Cardiac septum (tissue), 1 donor: ENCODE measurements around the gene IL25. TPM values are rescaled to one million over a fixed set of nuclear protein-coding genes. Genes with fewer than 3 reads are reported as not detected.
"Not testable (repeated sequence)": the region's sequence is repeated elsewhere in the genome, so short reads cannot be mapped to it uniquely, and the experiment has no call there.

Experiments
- DNase-seq: peaks from one replicate; pipeline ENCODE4 v3.0.0-alpha.2; 2020; ENCODE audit warnings: low spot score
- intact Hi-C: fragments of 100-400 bp; cut with DNase I; formaldehyde crosslinking; loops from one replicate; pipeline ENCODE4 v1.14.0; 2022
- long read RNA-seq: library from polyadenylated mRNA; unstranded; transcript quantifications from one replicate; pipeline ENCODE4 v2.0.0, GENCODE V29; 2021
- total RNA-seq: library from RNA; stranded (reverse); fragmentation: NEBNext Ultra II Directional; extraction: Animal tissue kit (Norgen Biotek cat#: 25700); gene quantifications from one replicate; pipeline ENCODE4 v1.2.1, GENCODE V29; 2021
- donor health status: DM: no; HTN: no; CAD: no.

Gene IL25
- not detected for total RNA-seq
- long read RNA-seq = 0 reads

GRCh38 chr14:23372509-23372908, at the start of gene IL25:
Gene IL25 (plus strand): TSS chr14:23372809.
- no peak for DNase-seq
- intact Hi-C loops = no loop called here

DNA sequence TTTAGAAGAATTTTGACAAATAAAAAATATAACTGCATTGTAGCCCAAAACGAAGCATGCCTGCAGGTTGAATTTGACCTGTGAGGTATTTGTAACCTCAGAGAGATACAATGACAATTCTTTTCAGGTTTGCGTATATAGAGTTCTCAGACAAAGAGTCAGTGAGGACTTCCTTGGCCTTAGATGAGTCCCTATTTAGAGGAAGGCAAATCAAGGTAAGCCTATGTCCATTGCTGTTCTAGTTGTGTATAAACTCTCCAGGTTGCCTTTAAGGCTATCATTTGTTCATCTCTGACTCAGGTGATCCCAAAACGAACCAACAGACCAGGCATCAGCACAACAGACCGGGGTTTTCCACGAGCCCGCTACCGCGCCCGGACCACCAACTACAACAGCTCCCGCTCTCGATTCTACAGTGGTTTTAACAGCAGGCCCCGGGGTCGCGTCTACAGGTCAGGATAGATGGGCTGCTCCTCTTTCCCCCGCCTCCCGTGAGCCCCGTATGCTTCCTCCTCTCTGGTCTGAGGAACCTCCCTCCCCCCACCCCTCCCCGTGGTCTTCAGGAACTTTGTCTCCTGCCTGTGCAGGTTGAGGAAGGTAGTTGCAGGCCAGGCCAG, 48.7 kb upstream of the IL25 start:
- no peak for DNase-seq
- intact Hi-C loops = no loop called here

GRCh38 chr14:23324455-23324846, 48.2 kb upstream of the IL25 start:
- intact Hi-C loops = no loop called here
- no peak for DNase-seq

DNA sequence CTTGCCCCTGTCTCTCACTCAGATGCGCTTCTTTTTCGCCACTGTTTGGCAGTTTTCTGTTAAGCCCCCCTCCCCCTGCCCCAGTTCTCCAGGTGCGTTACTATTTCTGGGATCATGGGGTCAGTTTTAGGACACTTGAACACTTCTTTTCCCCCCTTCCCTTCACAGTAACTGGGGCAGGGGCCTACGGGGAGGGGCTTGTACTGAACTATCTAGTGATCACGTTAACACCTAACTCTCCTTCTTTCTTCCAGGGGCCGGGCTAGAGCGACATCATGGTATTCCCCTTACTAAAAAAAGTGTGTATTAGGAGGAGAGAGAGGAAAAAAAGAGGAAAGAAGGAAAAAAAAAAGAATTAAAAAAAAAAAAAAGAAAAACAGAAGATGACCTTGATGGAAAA, 47.6 kb upstream of the IL25 start:
- intact Hi-C loops = loop anchor here (5.0 kb wide), 1 partner anchor 122 kb away; no protein-coding TSS in a partner anchor
- no peak for DNase-seq

- intact Hi-C loops = loop anchor here (5.0 kb wide), 1 partner anchor 122 kb away; no protein-coding TSS in a partner anchor
- not testable (repeated sequence) for DNase-seq
Measured at GRCh38 chr14:23325746-23326145, 46.9 kb upstream of the IL25 start.

DNA sequence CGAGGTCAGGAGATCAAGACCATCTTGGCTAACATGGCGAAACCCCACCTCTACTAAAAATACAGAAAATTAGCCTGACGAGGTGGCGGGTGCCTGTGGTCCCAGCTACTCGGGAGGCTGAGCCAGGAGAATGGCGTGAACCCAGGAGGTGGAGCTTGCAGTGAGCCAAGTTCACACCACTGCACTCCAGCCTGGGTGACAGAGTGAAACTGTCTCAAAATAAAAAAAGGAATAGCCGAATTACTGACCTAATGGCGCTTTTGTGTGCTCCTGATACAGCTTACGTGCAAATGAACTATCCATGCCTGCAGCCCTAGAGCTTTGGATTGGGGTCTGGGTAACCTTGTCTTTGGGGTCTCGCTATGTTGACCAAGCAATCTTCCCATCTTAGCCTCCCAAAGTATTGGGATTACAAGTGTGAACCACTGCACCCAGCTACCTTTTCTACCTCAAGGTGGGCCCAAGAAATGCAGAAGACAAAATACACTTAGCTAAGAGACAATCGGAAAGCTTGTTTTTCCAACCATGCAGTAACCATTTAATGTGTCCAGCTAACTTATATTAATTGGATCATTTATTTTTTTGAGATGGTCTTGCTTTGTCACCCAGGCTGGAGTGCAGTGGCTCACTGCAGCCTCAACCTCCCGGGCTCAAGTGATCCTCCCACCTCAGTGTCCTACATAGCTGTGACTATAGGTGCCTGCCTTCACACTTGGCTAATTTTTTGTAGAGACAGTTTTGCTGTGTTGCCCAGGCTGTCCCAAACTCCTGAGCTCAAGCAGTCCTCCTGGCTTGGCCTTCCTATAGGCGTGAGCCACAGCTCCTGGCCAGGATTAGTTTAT, 45.9 kb upstream of the IL25 start:
- no peak for DNase-seq
- intact Hi-C loops = loop anchor here (5.0 kb wide), 1 partner anchor 121 kb away; no protein-coding TSS in a partner anchor

DNA sequence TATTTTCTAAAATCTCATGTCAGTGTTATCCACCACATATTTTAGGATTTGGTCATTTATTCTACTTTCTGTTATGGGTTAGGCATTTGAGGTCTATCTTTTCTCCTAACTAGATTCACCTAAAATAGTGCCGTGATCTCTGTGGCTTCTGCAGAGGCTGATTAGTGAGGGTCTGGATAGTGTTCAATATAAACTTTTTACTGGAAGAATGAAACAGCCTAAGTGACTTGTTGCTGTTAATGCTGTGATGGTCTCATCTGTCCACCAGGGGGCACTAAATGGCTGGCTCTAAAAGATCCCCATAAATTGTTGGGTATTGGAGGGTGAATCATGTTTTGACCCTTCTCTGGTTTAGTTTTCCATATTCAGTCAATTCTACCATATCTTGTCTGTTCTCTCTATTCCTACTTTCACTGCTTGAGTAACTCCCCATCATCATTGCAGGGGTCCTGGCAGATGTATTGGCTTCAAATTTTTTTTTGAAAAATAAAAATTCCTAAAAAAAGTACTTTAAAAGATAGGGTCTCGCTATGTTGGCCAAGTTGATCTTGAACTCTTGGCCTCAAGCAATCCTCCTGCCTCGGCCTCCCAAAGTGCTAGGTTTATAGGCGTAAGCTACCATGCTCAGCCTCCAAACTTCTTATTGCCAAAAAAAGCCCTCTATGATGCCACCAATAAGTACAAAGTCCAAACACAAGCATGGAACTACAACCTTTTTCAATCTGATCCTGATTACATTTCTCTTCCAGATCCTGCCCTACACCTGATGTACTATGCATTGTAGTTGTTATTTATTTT, 44.5 kb upstream of the IL25 start:
- intact Hi-C loops = loop anchor here (2.0 to 5.0 kb wide), 2 partner anchors 53 to 119 kb away; no protein-coding TSS in a partner anchor
- no peak for DNase-seq

- intact Hi-C loops = no loop called here
- no peak for DNase-seq
Measured at GRCh38 chr14:23335623-23336022, 37.0 kb upstream of the IL25 start.

DNA sequence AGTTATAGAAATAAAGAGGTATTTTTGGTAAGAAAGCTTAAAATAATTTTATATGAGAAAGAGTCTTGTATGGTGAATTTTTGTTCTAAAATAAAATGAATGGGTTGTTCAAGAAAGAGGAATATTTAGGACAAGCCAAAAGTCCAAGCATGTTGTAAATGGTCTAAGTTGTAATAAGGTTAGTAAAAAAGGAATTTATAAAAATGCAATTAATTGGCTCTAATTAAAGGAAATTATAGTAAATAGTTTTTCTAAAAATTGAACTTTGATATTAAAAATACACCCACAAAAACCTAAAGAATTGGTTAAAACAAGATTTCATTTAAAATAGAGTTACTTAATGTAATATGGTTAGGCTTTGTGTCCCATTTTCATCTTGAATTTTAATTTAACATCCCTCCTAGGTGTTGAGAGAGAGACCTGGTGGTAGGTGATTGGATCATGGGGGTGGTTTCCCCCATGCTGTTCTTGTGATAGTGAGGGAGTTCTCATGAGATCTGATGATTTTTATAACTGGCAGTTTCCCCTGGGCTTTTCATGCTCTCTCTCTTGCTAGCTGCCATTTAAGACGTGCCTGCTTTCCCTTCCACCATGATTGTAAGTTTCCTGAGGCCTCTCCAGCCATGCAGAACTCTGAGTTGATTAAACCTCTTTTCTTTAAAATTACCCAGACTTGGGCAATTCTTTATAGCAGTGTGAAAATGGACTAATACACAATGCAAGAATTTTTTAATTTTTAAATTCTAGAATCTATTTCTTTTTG, 32.9 kb upstream of the IL25 start:
- DNase-seq = no peak
- intact Hi-C loops = no loop called here

GRCh38 chr14:23344481-23344880, 28.1 kb upstream of the IL25 start:
- intact Hi-C loops = no loop called here
- DNase-seq = no peak

DNA sequence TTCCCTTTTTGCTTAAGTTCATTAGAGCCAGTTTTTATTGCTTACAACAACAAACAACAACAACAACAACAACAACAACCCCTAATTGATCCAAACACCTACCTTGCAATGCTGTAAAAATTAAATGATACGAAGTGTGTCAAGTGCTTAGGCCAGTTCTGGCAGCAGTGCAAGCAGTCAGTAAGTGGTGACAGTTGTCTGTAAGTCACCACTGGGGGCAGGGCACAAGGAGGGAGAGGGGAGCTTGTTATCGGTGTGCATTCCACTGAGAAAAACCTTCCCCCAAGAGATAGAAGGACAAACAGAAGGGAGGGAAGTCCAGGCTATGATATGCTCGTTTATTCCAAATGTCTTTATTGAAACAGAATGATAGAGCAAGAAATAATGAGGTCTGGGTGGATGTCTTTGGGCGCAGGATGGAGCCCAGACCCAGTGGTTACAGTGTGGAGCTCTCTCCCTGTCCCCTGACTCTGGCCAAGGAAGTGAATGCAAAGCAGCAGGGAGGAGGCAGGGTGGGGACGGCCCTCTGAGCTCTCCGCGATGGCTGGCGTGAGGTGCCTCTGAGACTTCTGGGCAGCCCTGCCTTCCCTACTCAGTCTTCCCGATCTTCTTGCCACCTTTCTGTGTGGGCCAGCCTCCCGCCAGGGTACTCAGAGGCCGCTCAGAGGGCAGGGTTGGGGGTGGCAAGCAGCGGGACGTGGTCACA, 26.5 kb upstream of the IL25 start:
- intact Hi-C loops = no loop called here
- no peak for DNase-seq

DNA sequence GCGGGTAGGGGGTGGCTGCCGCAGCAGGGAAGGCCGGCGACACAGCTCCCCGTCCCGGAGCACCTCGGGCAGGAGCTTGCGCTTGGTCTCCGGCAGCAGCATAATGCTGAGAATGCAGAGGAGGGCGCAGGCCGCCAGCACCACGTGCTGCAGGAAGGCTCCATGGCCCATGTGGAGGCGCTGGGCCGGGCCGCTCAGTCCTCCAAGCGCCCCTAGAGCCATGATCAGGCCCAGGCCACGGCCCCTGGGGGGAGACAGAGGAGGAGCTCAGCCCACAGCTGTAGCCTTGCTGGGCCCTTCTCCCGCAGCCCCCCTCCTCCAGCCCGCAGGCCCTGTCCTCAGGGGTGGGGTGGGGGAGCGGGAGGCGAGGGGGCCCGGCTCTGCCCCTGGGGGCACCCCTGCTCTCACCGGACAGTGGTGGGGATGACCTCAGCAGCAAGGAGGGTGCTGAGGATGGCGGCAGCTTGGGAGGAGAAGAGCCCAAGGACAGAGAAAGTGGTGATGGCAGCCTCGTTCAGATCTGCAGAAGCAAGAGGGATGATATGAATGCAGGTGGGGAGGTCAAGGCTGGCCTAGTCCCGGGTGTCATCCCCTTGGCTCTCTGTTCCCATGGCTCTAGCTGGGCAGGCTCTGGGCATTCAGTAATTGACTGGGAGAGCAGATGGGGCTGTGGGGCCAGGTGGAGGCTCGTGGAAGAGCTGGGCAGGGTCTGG, 25.8 kb upstream of the IL25 start:
- intact Hi-C loops = no loop called here
- DNase-seq = no peak

- intact Hi-C loops = no loop called here
- DNase-seq = no peak
Measured at GRCh38 chr14:23347406-23348296, 25.0 kb upstream of the IL25 start.

DNA sequence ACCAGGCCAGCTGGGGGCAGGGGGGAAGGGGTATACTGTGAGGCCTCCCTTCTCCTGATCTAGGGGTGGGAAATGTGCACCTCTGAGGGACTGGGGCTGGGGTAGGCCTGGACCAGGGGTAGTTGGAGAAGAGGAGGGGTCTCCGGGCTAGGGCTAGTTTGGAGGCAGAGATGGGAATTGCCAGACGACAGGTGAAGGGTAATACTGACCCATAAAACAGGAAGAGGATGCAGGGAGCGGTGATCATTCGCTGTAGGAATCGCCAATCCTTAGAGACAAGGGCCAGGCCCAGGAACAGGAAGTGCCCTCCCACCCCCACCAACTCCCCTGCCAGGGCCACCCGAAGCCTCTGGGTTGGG, 24.3 kb upstream of the IL25 start:
- DNase-seq = no peak
- intact Hi-C loops = no loop called here

- DNase-seq = no peak
- intact Hi-C loops = no loop called here
Measured at GRCh38 chr14:23349156-23349845, 23.3 kb upstream of the IL25 start.

DNA sequence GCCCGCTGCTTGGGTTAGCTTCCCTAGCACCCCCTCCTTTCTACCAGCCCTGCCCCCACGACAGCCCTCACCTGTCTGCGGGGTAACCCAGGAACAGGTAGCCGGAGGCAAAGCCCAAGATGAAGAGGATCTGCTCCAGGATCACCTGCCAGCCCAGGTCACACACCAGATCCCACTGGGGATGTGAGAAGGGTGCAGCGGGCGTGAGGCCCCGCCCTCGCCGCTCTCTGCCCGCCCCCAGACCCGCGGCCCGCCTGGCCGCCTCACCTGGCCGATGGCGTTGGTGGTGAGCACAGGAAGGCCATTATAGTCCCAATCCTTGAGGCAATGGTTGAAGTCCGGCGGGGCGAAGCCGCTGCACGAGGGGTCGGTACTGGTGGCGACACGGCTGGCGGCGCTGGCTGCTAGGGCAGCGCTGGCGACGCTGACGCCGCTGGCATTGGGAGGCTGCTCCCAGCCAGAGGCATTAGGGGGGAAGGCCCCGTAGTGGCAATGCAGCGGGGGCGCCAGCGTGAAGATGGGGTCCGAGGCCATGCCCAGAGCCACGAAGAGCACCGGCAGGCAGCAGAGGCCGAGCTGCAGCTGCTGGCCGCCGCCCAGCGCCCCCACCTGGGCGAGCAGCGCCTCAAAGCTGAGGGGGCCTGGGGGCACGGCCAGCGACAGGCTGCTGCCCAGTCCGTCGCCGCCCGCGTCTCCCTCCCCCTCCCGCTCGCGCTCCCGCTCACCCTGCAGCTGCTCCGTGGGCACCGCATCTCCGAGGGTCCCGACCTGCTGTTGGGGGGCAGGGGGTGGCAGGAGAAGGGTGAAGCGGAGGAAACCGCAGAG, 20.7 kb upstream of the IL25 start:
- intact Hi-C loops = no loop called here
- DNase-seq = peak; percentile 72
